ENCODE measurements around the gene RTL10.

Gene RTL10, protein sequence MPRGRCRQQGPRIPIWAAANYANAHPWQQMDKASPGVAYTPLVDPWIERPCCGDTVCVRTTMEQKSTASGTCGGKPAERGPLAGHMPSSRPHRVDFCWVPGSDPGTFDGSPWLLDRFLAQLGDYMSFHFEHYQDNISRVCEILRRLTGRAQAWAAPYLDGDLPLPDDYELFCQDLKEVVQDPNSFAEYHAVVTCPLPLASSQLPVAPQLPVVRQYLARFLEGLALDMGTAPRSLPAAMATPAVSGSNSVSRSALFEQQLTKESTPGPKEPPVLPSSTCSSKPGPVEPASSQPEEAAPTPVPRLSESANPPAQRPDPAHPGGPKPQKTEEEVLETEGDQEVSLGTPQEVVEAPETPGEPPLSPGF

DNA sequence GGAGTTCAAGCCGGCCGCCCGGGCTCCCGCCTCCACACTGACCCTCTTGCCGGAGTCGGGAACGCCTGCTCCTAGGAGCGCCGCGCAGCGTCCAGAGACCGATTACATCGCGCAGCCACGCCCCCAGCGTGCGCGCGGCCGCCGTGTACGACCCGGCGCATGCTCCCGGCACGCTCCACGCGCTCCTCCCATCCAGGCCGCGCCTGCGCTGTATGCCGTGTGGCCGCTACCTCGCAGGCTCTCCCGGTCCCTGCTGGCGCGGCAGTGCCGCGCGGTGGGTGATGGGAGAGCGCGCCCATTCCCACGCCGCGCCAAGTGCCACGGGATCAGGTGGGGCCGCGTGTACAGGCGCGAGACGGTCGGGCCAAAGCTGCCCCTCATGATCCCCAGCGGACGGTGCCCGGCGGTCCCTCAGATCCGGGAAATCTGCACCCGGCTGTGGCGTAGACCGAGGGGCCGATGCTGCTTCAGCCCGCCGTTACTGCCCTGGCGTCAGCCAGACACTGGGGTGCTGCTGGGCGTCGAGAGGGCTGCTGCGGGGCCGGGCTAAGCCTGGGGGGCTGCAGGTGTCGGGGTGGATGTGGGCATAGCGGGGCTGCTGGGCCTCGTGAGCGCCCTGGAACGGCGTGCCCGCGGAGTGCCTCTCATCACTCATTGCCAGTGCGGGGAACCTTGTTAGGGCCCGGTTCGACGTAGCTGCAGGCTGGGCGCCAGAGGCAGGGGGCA lies at the start of gene RTL10, which contains the start of gene GNB1L:
RTL10 (minus strand) TSS at position 97 of the 726 bp plus-strand sequence. CDS start 2,613 bp downstream, outside the sequence.
GNB1L (minus strand) TSS at position 97 of the 726 bp plus-strand sequence. CDS start 33,519 bp downstream, outside the sequence.
- peak; percentile 94 to 96 for DNase-seq (ENCODE audit: low read depth in 2 of 2)

DNA sequence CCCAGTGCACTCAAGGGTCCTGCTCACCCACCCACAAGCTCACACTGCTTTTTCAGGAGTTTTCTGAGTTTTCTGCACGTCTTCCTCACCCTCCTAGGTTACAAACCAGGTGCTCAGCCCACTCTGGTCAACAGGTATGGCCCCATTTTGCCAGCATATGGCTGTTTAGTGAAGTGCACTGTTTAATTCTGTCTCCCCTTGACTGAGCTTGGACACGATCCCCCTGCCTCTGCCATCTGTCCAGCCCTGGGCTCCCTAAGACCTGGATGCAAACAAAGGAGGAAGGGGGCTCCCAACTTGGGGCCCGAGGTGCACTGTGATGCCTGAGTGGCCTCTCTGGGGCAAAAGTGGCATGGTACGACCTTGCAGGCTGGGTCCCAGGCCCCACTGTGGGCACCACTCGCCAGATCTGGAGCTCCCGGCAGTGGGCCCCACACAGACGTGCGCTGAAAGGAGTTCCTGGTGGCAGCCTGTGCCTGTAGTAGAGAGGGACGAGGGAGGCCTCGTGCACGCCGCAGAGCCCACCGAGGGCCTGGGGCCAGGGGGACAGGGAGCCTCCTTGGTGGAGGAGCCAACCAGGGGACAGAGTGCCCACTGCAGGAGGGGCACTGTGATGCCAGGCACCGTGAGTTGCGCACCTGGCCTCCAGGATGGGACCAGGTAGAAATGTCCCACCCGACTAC lies 49.6 kb upstream of the RTL10 start:
- no peak for DNase-seq (ENCODE audit: low read depth in 2 of 2)

DNA sequence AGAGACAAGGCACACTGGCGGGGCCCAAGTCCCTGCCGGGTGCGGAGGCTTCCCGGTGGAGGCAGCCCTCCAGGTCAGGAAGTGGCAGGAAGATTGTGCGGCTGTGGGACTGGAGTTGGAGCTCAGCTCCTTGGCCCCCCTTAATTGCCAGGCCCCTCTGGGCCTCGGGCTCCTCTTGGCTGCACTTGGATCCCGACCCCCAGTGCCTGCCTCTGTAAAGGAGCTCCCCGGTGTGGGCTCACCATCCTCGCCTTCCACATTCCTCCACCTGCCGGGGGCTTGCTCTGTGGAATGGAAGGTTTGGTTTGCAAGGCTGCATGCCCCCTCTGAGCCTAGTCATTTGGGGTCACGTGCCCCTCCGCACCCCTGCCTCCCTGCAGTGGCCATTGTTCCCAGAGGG lies 48.8 kb upstream of the RTL10 start:
- no peak for DNase-seq (ENCODE audit: low read depth in 2 of 2)

DNA sequence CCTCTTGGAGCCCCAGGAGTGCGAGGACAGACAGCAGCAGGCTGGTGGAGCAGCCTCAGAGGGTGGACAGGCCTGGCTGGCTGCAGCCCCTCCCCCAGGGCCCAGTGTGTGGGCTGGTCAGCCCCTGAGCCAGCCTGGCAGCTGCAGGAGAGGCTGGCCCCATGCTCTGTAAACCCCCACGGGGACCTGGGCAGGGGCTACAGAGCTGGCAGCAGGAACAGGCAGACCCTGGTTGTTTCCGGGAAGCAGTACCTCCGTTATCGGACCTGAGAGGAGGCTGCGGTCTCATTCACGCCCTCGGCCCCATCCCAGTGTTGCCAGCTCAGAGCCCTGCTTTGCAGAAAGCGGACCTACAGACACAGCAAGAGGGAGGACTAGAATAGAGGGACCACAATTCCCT lies 48.4 kb upstream of the RTL10 start:
- no peak for DNase-seq (ENCODE audit: low read depth in 2 of 2)

DNA sequence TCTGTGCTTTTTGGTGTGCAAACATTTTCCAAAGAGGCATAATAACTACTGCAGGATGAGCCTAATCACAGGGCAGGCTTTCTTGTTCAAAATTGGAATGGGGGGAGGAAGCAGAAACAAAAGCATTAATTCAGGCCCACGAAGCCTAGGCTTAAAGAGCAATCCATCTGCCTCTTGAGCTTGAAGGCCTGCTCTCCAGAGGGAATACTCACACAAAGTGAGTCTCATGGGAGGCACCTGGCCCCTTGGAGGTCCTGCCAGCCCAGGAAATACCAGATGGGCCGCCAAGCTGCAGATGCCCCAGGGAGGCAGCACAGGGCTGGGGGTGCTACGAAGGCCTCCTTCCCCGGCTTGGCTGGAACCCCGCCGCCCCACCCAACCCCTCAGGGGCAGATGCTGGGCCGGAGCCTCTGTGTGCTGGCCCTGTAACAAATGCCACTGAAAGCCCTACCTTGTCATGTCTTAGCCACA lies 47.6 kb upstream of the RTL10 start:
- DNase-seq (ENCODE audit: low read depth in 2 of 2), result no peak

DNA sequence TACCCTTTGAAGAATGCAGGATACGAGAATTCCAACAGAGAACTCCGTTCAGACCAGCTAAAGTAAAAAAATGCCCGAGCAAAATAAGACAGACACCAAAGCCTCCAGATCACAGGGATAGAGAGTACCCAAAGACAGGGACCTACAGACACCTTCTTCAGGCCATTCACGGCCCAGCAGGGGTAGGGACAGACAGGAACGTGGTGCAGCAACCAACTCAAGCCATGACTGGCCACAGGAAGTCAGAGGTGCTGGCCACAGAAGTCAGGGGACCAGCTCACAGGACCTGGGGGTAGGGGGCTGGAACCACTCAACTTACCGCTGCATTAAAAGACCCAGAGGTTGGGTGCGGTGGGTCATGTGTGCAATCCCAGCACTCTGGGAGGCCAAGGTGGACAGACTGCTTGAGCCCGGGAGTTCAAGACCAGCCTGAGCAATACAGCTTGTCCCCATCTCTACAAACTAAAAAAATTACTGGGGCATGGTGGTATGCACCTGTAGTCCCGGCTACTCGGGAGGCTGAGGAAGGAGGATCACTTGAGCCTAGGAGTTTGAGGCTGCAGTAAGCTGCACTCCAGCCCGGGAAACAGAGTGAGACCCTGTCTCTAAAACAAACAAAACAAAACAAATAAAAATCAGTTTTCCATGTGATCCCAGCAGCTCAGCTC lies 47.0 kb upstream of the RTL10 start:
- no peak for DNase-seq (ENCODE audit: low read depth in 2 of 2)

DNA sequence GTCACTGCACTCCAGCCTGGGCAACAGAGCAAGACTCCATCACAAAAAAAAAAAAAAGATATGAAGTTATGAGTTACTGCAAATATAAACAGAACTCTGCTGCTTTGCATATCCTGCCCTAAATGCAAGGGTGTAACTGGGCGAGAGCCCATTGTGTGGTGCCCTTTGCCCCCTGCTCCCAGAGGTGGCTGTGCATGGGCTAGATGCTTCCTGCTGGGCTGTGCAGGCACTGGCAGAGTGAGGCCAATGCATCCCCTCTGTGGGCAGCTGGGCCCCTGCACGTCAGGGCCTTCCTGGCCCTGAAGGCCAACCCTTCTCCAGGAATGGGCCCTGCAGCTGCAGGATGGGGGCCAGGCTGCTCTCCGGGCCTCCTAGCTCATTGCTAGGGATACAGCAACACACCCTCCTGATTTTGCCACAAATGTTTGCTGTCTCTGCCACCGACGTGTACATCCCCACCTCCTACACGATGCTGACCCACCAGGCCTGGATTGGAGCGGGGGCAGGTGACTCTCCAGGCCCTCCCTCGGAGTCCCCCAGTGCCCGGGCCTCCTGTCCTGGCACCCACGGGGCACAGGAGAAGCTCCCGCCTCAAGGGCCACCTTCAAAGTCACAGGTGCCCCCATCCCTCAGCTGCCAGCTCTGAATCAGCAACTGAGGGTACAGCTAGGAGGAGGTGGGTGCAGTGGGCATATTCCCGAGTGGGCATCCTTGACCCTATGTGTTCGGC lies 46.2 kb upstream of the RTL10 start:
- DNase-seq (ENCODE audit: low read depth in 2 of 2), result no peak

DNA sequence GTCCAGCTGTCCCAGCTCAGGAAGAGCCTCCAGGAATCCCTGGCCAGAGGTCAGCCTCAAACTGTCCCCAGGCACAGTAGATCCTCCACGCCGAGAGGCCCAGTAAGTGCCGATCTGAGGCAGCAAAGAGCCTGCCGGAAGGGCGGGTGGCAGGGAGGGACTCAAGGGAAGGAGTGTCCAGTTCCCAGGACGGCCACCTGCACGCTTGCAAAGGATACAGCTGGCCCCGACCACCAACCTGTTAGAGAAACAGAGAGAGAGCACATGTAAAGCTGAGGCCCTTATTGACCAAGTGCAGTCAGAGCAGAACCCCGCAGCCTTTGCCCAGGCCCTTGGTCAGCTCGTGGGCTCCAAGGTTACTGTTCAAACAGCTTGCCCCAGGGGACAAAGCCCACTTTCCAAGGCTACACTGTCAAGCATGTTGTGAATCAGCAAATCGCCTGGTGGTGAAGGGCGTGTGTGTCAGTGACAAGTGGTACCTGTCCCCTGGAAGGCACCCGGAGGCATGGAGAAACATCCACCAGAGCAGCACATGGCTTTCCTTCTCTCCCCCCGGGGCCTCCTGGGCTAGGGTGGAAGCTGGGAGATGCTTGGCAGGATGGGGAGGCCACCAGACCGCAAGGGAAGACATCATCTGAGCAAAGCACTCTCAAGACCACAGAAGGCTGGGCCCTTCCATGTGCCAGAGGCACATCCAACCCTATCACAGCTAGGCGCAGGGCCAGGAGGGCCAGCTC lies 44.3 kb upstream of the RTL10 start:
- DNase-seq (ENCODE audit: low read depth in 2 of 2), result no peak

DNA sequence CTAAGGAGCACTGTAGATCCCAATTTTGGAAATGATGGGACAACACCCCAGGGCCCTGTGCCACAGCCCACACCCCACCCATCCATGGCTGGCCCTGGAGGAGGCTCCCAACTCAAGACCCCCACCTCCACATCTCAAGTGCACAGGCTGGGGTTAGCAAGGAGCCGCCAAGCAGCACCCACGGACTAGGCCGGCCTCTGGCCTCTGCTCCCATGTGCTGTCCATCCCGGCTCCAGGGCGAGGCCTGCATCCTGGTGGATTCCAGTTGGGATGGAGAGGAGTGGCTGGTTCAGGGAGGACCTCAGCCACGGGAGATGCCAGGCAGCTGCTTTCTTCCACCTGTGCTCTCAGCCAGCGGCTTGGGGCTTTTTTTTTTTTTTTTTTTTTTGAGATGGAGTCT lies 43.5 kb upstream of the RTL10 start:
- DNase-seq (ENCODE audit: low read depth in 2 of 2), result no peak

DNA sequence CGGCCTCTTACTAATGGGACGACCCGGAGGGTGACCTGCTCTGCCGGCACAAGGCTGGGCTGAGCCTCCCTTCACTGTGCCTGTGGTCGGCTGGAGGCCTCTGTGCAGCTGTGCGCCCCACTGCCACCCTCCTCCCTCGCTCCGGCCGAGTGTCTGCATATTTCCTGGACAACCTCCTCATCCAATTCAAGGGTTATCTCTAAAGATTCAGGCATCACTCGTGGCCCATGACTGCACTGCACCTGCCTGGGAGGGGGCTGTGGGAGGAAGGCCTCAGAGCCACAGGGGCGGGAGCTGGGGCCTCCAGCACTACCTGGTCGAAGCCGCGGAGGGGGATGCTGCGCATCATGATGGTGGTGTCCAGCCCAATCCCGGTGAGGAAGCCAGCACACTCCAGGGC lies 43.1 kb upstream of the RTL10 start:
- DNase-seq (ENCODE audit: low read depth in 2 of 2), result no peak

DNA sequence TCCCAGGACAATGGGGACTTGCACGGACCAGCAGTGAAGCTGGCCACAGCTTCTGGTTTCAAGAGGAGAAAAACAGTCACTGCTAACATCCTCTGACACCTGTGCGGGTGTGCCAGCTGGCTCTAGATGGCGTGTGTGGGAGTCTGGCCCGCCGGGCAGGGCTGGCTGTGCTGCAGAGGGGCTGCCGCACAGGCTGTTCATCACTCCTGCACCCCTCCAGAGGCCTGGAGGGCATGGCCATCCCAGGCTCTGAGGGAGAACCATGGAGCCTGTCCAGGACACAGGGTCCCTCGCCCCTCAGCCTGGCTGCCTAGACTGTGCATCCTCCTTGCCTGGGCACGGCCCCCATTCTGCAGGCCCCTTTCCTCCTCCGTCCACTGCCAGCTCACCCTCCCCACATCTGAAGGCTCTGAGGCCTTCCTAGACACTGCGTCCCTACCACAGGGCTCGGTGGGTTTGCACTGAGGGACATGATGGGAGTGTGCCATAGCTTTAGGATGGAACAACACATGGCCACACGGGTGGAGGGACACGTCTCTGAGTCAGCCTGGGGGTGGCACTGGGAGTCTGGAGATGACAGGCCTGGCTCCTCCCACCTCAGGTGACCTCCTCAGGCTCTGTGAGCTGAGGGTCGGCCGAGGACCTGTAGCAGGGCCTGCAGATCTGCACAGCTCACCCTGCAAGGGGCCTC lies 42.1 kb upstream of the RTL10 start:
- no peak for DNase-seq (ENCODE audit: low read depth in 2 of 2)

DNA sequence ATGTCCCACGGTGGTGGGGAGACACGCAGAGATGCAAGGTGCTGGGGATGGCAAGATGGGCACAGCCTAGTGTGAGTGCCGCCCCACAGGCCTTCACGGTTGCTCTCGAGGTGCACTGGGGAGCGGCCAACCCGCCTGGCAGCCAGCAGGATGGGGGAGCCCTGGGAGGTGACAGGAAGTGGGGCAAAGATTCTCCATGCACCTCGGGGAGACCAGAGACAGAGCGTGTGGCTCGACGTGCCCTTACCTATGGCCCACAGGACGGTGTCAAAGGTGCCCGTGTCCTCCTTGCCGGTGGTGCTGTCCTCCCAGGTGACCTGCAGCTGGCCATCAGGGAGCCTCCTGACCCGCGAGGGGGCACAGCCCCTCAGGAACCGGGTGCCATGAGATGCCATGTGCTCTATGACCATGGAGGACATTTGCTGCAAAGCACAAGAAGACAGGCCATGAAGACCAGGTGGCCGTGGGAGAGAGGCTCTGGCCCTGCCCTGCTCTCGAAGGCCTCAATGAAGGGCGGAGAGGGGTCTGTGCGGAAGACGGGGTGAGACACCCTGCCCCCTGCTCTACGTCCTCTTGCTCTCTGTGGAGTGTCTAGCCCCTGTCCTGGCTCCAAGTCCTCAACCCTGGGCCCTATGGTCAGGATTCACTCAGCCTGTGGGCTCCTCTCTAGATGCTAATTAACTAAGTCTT lies 40.6 kb upstream of the RTL10 start:
- no peak for DNase-seq (ENCODE audit: low read depth in 2 of 2)

DNA sequence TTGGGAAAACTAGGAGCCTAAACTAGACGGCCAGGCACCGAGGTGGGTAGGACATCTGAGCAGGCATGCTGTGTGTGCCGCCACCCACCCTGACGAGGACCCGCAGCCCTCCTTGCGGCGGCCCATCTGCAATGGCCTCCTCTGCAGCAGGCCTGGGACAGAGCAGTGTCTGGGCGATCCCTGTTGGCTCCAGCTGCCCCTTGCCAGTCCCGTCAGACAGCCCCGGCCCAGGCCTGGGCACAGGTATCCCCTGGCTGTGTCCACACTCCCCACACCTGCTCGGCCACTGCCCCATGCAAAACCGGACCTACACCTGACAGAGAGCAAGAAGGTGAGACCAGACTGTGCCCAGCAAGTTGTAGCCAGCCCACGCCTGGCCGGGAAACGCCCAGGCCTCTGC lies 38.7 kb upstream of the RTL10 start:
- DNase-seq (ENCODE audit: low read depth in 2 of 2), result no peak

DNA sequence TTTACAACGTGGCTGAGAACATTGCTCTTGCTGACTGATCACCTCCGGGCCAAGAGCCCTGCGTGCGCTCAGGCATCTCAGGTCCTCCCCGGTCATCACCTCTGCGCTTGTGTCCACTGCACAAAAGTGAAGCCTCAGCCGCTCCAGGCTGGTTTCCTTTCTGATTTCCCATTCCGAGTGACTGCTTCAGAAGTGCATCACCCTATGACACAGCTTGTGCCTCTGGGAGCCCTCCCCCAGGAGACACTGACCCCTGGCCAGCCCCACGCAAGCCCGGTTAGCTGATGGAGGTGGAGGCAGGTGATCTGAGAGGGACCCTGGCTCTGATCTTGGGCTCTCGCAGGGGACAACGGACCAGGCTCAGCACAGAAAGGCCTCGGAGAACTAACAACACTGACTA lies 38.3 kb upstream of the RTL10 start:
- DNase-seq (ENCODE audit: low read depth in 2 of 2), result no peak

DNA sequence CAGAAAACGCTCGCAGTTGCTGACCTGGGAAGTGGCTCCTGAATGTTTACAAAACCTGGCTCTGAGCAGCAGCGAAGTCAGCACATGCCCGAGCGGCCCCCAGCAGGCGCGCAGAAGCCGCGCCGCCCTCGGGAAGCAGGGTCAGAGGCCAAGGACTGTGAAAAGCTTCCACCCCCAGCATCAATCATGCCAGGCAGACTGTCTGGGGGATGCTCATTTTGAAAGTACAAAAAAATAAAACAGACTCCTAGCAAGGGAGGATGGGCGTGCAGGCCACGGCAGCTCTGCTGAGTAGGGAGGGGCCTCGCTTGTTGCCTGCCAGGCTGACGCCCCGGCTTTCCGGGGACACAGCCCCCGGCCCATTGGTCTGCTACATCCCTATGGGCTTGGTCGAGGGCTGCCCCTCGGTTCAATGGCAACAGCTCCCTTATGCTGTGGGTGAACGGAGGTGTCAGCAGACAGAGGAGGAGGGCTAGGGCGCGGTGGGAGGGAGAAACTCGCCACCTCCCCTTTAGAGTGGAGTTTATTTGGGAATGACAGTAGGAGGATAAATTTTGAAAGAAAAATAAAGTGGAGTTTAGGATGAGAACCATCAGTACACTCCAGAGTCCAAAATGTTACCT lies 37.7 kb upstream of the RTL10 start:
- DNase-seq (ENCODE audit: low read depth in 2 of 2), result peak; percentile 23 to 51

DNA sequence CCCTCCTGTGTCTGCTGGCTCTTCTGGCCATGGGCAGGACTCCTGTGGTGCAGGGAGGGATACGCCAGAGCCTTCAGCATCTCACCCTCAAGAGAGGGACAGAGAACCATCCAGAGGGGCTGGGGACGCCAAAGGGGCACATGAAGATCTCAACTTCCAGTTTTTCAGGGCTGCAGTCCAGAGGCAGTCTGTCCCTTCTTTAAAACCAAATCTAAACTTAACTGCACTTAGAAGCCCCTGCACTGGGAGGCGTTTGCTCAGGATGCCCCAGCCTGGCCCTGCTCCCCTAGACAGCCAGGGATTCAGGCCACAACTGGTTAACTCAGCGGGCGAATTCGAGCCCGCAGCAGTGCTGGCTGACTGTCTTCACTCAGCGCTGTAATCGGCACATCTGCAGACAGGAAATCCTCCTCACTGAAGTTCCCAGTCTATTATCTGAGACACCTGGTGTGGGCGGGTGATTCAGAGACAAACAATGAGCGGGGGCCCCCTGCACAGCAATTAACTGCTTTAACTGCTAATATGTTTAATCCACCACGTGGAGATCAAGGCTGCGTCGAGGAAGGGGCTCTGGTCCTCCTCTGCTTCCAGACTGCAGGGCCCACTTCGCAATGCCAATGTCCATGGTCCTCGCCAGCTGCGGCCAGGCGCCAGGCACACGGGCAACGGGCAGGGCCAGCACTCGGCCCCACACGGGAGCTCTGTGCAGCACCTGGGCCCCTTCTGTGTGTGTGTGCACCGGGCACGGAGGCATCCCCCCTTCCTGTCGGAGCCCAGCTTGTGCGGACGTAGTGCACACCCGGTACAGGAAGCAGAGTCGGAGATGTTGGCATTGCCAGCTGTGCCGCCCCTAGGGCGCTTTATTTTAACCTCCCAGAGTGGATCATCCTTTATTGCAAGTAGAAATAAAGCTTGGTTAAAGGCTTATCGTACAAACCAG lies 36.9 kb upstream of the RTL10 start:
- peak; percentile 63 to 64 for DNase-seq (ENCODE audit: low read depth in 2 of 2)

DNA sequence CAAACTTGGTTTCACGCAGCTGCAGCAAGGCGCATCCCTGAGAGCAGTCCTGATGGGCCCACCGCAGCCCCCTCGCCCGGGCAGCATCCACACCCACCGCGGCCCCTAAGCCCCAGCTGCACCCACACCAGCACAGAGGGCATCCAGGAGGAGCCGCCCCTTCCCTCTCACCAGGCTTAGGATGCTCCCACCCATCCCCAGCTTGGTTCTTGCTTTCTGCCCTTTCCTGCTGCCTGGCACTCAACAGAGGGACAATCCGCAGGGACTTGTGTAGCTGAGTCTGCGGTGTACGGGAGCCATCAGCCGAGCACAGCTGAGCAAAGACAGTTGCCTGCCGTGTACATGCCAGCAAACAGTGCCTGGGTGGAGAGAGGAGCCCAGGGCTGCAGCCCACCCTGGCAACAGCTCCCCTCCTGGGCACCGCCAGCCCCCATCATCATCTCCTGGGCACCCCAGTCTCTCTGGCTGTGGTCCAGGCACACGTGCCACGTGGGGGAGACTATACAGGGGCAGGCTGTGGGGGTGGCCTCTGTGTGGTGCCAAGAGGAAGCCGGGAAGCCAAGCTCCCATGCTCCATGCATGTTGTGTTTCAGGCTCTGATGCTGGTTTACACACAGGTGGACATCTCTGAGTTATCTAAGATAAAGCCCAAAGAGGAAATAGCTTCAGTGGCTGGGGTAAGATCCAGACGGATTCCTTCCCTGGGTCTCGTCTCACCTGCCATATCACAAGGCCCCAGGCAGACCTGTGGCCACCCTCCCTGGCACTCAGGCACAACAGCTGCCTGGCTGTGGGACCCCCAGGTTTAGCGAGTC lies 36.0 kb upstream of the RTL10 start:
- DNase-seq (ENCODE audit: low read depth in 2 of 2), result no peak

Data from stimulated activated CD8-positive, alpha-beta memory T cell treated with anti-CD3 and anti-CD28 coated beads, Interleukin-2, amount 100 ng/mL, for 48 hours (primary cell).